ENCODE data around the gene DEXI.
"Not testable (repeated sequence)": the region's sequence is repeated elsewhere in the genome, so short reads cannot be mapped to it uniquely, and the experiment has no call there.

Gene DEXI

GRCh38 chr16:10925285-10925684 lies 17.0 kb downstream of the DEXI start:
- DNase-seq, result not testable (repeated sequence)

- DNase-seq, result no peak
Observed at GRCh38 chr16:10923650-10924214, 18.5 kb downstream of the DEXI start.

- DNase-seq, result no peak
Observed at GRCh38 chr16:10923146-10923649, 19.1 kb downstream of the DEXI start.

DNA sequence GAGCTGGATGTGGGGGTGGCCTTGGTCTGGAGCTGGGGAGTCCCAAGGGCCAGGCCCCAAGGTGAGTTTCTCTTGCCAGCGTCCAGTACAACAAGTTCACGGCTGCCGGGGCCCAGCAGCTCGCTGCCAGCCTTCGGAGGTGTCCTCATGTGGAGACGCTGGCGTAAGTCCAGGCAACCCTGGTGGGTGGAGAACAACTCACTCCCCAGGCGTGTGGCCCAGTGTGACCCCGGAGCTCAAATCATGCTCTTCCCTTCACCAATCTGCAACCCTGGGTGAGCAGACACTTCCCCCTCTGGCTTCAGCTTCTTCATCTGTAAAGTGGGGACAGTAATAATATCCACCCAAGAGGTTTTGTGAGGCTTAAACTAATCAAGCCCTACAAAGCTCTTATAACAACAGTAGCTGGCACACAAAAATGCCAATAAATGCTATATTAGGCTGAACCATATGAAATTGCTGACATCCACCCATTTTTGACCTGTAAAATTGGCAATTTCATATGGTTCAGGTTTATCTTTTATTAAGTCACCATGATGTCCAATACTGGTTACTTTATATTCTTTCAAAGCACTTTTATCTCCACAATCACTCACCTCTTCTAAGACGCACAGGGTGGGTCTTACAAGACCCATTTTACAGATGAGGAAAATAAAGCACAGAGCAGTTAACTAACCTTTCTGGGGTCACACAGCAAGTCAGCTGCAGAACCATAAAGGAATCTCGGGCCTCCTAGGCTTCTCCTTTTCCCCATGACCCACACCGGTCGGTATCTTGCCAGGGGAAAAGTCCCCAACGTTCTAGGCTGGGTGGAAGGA lies 19.7 kb downstream of the DEXI start:
- no peak for DNase-seq

DNA sequence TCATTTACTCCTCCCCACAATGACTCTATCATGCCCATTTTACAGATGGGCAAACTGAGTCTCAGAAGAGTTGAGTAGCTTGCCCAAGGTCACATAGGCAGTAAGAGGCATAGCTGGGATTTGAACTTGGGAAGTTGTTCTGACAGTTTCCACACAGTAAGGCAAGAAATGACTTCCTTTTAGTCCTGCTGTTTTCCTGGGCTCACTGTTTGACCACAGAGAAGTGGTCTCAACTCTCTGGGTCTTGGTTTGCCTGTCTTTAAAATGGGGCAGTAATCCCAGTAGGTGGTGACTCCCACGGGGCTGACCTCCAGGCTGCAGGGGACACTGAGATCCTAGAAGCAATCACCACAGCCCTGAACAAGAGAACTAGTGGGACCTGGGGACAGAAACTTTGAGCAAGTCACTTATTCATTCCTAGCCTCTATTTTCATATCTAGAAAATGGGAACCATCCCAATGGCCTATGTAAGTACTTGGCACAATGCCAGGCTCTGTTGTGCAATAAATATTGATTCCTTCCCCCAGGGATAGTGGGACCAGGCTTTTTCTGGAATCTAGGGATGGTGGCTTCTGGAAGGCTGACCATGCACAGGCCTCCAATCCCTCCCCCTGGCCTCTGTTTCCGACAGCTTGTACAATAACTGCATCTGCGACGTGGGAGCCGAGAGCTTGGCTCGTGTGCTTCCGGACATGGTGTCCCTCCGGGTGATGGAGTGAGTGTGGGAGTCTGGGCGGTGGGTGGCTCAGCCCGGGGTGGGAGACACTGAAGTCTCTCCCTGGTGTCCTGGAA lies 20.5 kb downstream of the DEXI start:
- no peak for DNase-seq

- DNase-seq, result no peak
Observed at GRCh38 chr16:10920726-10921427, 21.4 kb downstream of the DEXI start.

DNA sequence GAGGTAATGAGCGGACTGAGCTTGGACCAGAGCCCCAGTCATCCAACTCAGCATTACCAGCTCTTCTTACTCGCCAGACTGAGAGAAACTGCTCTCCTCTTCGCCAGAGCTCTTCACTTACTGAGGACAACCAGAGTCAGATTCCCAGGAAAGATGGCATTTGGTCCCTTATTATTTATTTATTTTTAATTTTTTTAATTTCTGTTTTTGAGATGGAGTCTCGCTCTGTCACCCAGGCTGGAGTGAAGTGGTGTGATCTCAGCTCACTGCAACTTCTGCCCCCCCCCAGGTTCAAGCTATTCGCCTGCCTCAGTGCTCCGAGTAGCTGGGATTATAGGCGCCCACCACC lies 23.3 kb downstream of the DEXI start:
- no peak for DNase-seq

DNA sequence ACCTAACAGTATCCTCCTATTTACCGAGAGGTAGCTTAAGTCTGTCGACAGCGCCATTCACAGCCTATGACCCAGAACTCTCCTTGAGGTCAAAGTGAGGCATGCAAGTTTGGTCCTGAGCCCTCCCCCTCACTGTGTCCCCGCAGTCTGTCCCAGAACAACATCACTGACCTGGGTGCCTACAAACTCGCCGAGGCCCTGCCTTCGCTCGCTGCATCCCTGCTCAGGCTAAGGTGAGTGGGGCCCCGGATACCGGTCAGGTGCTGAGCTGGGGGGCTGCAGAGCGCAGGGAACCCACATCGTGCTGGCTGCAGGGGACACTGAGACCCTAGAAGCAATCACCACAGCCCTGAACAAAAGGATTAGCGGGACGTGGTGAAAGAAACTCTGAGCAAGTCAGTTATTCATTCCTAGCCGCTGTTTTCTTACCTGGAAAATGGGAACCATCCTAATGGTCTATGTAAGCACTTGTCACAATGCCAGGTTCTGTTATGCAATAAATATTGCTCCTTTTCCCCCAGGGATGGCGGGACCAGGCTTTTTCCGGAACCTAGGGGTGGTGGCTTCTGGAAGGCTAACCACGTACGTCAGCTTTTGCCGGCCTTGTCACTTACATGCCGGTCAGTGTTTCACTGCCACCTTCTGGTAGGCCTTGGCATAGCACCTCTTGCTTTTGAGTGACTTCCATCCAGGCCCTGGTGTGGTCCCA lies 23.8 kb downstream of the DEXI start:
- peak; percentile 21 for DNase-seq

DNA sequence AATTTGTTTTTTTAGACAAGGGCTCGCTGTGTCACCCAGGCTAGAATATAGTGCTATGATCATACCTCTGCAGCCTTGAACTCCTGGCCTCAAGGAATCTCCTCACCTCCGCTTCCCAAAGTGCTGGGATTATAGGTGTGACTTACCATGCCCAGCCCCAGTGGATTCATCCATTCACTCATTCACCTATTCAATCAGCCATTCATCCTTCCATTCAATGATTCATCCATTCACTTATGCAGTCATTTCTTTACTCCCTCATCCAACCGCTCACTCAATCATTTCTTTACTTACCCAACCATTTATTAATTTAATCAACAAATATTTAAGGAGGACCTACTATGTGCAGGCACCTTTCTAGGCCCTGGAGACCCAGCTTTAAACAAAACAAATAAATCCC lies 25.7 kb downstream of the DEXI start:
- no peak for DNase-seq

DNA sequence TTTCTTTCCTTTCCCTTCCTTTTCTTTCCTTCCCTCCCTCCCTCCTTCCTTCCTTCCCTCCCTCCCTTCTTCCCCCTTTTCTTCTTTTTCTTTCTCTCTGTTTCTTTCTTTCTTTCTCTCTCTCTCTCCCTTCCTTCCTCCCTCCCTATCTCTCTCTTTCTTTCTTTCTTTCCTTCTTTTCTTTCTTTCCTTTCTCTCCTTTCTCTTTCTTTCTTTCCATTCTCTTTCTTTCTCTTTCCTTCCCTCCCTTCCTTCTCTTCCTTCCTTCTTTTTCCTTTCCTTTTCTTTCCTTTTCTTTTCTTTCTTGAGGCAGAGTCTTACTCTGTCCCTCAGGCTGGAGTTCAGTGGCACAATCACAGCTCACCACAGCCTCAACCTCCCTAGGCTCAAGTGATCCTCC lies 31.0 kb downstream of the DEXI start:
- DNase-seq, result no peak

GRCh38 chr16:10907757-10908045 lies 34.6 kb downstream of the DEXI start:
- no peak for DNase-seq

DNA sequence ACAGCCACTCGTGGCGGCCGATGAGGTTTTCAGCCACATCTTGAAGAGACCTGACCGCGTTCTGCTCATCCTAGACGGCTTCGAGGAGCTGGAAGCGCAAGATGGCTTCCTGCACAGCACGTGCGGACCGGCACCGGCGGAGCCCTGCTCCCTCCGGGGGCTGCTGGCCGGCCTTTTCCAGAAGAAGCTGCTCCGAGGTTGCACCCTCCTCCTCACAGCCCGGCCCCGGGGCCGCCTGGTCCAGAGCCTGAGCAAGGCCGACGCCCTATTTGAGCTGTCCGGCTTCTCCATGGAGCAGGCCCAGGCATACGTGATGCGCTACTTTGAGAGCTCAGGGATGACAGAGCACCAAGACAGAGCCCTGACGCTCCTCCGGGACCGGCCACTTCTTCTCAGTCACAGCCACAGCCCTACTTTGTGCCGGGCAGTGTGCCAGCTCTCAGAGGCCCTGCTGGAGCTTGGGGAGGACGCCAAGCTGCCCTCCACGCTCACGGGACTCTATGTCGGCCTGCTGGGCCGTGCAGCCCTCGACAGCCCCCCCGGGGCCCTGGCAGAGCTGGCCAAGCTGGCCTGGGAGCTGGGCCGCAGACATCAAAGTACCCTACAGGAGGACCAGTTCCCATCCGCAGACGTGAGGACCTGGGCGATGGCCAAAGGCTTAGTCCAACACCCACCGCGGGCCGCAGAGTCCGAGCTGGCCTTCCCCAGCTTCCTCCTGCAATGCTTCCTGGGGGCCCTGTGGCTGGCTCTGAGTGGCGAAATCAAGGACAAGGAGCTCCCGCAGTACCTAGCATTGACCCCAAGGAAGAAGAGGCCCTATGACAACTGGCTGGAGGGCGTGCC lies 35.1 kb downstream of the DEXI start:
- no peak for DNase-seq

DNA sequence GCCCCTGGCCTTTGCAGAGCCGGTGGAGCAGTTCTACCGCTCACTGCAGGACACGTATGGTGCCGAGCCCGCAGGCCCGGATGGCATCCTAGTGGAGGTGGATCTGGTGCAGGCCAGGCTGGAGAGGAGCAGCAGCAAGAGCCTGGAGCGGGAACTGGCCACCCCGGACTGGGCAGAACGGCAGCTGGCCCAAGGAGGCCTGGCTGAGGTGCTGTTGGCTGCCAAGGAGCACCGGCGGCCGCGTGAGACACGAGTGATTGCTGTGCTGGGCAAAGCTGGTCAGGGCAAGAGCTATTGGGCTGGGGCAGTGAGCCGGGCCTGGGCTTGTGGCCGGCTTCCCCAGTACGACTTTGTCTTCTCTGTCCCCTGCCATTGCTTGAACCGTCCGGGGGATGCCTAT lies 35.8 kb downstream of the DEXI start:
- DNase-seq, result no peak

DNA sequence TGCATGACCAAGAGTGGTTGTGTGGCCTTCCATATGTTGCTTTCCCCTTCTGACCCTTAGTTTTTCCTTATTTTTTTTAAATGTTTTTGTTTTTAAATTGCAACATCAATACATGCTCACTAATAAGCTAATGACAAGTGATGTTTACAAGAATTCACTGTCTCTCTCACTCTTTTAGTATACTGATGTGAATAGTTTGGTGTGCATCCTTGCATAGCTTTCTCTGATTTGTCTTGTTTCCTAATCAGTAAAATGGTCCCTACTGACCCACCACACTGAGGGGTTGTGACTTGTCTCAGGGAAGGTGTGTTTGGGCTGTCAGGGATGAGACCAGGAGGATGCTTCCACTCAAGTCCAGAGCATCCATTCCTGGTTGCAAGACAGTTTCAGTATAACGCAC lies 39.3 kb downstream of the DEXI start:
- no peak for DNase-seq

- DNase-seq, result no peak
Observed at GRCh38 chr16:10897134-10897533, 45.1 kb downstream of the DEXI start.

DNA sequence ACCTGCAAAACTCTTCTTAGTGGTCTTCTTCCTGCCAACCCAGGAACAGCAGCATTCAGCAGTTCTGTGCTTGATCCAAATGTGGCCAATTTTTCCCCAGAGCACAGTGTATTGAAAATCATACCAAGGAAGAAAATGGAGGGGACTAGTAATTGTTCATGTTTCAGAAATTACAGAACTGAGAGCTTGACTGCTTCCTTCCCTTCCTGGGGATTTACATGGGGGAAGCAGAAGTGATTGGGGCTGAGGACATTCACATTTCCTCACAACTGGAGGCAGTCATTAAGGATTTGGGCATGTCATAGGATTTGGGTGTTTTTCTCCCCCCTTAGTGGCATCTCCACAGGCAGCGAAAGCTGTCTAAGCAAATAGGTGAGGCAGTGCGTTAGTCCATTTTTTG lies 45.5 kb downstream of the DEXI start:
- DNase-seq, result no peak

GRCh38 chr16:10896165-10896564 lies 46.1 kb downstream of the DEXI start:
- no peak for DNase-seq

DNA sequence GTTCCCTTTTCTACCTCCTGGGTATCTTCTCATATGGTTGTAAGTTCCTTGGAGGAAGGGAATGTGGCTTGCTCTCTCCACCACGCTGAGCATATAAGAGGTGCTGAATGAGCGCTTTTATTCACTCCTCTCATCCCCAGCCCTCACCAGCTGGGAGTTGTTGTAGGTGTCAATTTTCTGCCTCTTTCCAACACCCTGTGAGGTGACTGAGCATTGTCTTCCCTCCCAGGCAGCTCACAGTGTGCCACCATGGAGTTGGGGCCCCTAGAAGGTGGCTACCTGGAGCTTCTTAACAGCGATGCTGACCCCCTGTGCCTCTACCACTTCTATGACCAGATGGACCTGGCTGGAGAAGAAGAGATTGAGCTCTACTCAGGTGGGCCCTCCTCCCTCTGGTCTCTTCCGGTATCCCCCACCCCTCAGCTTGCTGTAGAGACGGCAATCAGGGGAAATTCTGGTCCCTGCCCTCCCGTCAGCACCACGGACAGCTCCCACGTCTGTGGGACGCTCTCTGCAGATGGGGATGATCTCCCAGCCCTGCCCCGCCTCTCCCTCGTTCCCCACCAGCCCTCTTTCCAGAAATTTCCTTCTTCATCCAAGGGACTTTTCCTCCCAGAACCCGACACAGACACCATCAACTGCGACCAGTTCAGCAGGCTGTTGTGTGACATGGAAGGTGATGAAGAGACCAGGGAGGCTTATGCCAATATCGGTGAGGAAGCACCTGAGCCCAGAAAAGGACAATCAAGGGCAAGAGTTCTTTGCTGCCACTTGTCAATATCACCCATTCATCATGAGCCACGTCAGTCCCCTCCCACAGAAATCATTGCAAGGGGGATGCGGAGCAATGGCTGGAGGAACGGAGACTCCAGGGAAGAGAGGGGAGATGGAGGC lies 47.0 kb downstream of the DEXI start:
- DNase-seq, result no peak

DNA sequence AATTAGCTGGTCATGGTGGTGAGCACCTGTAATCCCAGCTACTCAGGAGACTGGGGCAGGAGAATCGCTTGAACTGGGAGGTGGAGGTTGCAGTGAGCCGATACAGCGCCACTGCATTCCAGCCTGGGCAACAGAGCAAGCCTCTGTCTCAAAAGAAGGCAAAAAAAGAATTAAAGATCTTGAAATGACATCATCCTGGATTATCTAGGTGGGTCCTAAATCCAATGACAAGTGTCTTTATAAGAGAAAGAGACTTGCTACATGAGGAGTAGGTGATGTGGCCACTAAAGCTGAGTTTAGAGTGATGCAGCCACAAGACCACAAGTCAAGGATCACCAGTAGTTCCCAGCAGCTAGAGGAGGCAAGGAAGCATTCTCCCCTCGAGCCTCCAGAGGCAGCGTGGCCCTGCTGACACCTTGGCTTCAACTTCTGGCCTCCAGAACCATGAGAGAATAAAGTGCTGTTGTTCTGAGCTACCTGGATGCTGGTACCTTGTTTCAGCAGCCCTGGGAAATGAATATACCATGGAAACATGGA lies 49.4 kb downstream of the DEXI start:
- DNase-seq, result no peak

GRCh38 chr16:10889855-10890254 lies 52.4 kb downstream of the DEXI start:
- no peak for DNase-seq
